GM04503 (cell line): ENCODE results near the gene SIPA1L3.
"Not testable (repeated sequence)": the region's sequence is repeated elsewhere in the genome, so short reads cannot be mapped to it uniquely, and the experiment has no call there.

Source experiments
- DNase-seq: peaks from one replicate; pipeline ENCODE4 v3.0.0-alpha.2; 2012; ENCODE audit warnings: low read depth

Gene SIPA1L3

DNA sequence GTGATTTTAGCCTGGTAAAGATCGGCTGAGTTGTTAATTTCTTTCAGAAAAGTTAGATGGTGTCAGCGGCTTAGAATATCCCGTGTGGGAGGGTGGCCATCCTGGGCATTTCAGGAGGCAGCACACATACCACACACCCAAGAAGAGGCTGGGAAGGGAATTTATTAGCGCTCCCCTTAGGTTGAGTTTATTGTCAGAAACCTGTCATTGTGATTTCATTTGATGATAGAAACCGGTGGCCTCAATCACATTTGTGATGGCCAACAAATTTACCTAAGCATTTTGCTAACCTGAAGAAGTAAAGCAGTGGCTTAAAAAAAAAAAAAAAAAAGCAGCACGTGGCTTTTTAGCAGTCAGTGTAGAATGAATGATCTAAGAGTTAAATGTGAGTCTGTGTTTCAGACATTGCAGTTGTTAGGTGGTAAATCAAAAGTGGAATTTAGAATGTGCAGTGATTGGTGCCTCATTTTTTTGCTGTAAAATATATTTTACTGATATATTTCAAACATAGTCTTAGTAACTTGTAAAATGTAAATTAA is 2.7 kb downstream of the SIPA1L3 start:
- DNase-seq = no peak

DNA sequence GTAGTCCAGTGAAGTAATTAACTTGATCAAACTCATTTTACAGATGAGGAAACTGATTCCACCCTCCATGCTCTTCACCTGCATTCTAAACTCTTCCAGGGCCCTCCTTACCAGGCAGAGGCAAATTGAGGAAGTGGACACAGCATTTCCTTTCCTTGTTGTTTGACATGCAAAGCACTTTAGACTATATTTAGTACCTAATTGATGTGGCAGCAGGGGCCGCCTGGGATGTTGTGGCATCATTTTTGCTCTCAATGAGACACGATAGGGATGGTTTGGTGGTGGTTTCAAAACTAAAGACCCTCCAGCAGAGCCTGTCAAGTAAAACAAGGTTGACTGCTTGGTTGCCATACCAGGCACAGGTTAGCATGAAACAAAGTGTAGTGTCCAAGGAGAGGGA is 7.9 kb downstream of the SIPA1L3 start:
- no peak for DNase-seq

DNA sequence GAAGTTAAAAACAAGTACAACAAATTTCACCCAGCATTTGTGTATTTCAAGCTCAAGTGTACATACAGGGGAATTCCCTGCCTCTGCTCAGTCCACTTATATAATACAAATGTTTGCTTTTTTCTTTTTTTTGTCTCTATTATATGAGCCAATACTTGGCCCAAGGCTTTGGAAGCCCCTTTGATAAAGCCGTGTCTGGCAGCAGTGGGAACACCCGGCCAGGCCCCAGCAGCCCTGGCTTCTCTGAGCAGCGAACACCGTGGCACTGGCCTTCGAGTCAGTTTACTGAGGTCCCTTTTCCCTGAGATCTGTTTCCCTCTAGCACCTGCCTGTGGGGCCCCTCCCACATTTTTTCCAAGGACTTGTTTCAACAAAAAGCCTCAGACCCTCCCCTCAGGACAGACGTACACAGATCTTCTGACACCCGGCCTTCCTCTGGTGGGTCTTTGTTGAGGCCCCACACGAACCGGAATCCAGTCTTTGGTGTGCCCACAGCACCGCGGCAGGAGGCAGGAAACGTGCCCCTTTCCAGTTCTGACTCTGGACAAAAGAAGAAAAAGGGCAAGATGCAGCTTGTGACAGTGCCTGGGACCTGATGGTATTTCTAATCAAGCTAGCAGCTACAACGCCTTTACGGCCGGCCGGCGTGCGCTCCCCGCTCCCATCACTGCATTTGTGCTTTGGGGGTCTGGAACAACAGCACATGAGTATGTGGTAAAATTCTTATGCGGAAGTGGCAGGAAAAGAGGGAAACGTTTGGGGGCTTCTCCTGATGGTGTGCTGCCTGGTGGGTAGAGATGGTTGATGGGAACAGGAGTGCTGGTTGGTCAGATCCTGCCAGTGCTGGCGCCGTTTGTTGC is 13.8 kb downstream of the SIPA1L3 start:
- DNase-seq = no peak

DNA sequence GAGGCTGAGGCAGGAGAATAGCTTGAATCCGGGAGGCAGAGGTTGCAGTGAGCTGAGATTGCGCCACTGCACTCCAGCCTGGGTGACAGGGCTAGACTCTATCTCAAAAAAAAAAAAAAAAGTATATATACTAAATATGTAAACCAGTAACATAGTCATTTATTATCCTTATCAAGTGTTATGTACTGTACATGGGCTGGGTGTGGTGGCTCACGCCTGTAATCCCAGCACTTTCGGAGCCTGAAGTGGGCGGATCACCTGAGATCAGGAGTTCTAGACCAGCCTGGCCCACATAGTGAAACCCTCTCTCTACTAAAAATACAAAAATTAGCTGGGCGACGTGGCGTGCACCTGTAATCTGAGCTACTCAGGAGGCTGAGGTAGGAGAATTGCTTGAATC is 17.6 kb downstream of the SIPA1L3 start:
- DNase-seq = not testable (repeated sequence)

DNA sequence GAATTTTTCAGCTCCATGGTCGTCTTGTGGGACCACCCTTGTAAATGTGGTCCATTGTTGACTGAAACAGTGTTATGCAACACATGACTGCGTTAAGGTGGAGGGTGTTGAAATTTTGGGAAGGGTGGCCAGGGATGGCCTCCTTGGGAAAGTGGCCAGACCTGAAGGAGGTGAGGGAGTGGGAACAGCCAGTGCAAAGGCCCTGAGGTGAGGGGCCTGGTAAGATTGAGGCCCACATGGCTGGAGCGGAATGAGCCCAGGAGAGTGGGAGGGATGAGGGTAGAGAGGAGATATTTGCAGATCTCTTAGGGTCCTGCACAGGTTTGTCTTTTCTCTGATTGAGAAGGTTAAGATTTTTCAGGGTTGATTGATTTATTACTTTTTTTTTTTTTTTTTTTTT is 18.2 kb downstream of the SIPA1L3 start:
- DNase-seq = no peak

DNA sequence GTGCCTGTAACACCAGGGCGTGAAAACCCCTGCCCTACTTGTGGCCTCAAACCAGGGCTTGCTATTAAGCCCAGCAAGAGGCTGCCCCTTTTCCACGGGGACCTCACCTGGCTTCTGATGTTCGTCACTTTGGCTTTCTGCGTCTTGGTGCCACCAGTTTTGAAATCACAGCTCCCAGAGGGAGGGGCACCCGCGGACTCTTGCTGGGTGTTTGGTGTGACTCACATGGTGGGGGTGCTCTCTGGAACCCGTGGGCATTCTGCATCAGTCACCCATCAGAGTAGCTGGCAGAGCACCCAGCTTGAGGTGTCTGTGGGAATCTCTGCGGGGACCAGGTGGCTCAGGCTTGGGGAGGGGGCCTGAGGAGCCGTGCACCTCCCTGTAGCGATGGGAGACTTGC is 19.2 kb downstream of the SIPA1L3 start:
- DNase-seq = no peak

DNA sequence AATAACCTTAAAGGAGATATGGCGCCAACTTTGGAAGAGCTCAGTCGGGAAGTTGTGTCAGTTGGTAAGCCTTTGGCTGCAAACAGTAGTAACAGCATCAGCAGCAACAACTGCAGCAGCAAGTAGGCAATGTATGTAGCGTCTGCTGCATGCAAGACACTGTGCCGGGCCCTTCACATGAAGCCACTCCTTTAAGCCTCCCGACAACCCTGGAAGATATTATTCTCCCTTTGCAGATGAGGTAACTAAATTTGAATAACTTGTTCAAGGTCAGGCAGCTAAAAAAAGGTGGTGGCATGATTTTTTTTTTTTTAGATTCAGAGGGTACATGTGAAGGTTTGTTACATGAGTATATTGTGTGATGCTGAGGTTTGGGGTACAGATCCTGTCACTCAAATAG is 19.7 kb downstream of the SIPA1L3 start:
- no peak for DNase-seq

DNA sequence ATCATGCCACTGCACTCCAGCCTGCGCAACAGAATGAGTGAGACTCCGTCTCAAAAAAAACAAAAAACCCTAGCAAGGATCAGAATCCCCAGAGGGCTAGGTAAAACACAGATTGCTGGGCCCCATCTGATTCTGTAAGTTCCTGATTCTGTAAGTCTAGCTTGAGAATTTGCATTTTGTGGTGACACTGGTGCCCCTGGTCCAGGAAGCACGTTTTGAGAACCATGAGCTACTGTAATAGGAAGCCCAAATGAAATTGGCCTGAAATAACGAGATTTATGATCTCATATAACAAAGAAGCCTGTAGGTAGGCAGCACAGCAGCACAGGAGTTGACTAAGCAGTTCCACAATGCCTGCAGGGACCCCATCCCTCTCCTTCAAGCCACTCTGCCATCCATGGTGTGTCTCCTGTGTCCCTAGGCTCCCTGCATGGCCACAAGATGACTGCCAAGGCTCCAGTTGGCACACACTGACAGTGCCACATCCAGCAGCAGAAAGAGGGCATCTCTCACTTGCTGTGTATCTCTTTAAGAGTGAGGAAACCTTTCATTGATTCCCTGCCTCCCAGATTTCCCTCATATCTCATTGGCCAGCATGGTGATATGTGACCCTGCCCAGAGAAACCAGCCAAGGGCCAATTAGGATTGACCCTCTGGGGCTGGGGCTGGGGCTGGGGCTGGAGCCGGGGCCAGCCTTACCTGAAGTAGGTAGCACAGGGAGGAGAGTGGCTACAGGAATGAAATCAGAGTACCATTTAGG is 21.7 kb downstream of the SIPA1L3 start:
- no peak for DNase-seq

DNA sequence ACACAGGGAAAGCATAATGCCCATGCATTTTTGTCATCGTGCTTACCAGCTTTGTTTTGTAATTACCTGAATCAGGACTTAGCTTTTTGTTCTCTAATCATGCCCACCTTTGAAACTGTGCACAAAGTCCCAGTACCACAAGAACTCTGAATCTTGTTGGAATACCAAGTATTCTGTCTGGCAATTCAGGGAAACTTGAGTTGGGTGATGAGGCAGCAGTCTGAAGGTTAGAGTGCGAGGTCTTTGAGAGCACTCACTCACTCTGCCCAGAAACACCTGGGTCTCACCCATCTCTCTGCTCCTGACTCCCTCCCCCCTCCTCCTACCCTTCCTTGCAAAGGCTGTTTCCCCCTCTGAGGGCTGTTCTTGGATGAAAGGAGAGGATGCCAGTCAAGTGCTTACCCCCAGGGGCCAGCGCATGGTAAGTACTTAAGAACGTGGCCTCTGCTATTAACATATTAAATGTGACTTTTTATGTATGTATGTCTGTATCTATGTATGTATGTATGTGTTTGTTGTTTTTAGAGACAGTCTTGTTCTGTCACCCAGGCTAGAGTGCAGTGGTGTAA is 22.4 kb downstream of the SIPA1L3 start:
- DNase-seq = no peak

DNA sequence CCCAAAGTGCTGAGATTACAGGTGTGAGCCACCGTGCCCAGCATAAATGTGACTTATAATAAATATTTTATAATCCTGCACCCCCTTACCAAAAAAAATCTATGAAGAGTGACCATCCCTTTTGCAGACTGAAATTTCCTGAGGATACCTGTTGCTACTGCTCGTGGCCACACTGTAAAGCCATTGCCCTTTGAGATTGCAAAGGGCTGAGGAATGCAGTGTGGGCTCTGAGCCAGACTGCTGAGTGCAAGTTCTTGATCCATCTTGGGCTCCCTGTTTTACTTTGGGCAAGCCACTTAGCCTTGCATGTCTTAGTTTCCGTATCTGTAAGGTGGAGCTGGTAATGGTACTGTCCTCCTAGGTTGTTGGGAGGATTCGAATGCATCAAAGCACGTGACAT is 23.4 kb downstream of the SIPA1L3 start:
- no peak for DNase-seq

DNA sequence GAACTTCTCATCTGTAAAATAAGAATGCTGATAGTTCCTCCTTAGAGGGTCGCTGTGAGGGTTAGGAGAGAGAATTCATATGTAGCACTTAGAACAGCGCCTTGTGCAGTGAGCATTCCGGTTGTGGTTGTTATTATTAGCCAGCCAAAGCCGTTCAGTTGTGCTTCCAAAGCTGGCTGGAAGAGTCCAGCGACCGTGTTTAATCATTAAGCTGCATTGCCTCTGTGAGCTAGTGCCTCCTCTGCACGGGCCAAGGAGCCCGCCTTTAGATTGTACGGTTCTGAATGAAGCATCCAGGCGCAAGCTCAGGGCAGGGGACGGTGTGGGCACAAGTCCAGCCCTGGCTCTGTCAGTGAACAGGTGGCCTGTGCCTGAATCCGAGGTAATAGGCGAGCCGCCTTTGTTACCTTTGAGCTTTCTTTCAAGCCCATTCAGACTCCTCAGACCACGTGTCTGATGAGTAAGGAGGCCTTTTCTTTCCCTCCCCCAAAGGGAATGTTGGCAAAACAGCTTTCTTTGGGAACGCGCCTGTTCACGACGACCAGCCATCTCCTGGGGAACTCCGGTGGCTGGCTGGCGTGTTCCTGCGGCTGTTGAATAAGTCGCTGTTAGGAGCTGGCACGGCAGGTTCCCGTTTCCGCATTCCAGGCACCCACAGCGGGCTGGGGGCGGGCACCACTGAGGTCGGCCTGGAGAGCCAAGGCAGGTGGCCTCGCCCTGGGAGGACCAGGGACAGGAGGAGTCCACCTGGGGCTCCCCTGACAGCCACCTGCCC is 25.1 kb downstream of the SIPA1L3 start:
- peak; percentile 21 for DNase-seq

DNA sequence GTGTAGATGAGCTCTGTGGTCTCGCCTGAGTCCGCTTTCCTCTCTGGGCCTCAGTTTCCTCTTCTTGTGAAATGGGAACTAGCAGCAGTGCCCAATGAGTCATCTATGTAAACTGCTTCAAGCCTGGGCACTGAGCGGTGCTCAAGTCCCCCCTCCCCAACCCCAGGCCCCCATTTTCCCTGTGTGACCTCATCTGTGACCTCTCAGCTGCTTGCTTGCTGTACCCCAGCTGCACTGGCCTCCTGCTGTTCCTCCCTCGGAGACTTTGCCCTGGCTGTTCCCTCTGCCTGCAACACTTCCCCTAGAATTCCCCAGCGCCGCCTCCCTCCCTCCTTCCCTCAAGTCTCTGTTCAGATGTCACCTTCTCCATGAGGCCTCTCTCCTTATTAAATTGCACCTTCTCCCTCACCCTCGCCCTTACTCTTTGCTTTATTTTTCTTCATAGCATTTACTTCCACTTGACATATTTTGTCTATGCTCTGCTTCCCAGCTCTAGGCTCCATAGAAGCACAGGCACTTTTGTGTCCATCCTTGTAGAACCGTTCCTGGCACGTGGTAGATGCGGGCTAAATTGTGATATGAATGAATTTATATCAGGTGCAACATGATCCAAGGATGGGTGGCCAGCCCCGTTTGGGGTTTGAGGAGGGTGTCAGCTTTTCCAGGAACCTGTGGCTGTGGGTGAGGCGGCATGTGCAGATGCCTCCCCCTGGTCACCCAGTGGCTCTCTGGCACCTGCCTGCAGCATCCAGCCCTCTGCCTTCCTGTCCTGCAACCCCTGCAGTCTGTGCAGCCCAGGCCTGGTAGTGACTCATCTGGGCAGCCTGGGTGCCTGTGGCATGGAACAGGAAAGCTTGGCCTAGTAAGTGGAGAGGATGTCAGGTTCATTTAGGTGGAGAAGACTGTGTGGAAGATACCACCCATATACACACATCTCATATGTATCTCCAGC is 26.3 kb downstream of the SIPA1L3 start:
- DNase-seq = peak; percentile 3

DNA sequence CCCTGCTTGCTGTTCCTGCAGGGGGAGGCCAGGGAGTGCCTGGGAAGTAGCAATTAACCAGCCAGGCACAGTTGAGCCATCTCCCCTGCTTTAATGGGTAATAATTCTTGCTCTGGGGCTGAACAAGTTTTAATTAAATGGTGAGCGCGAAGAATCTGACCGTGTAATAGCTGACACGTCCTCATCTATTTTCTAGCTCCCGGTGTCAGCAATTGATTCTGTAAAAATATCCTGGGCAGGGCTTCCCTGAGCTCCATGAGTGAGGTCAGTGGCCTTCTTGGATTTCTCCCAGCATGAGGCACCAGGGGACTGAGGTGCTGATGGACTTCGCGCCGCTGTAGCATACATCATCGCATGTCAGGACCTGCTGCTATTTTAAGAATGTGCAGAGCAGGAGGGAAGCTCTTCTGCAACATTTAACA is 26.9 kb downstream of the SIPA1L3 start:
- peak; percentile 4 for DNase-seq

DNA sequence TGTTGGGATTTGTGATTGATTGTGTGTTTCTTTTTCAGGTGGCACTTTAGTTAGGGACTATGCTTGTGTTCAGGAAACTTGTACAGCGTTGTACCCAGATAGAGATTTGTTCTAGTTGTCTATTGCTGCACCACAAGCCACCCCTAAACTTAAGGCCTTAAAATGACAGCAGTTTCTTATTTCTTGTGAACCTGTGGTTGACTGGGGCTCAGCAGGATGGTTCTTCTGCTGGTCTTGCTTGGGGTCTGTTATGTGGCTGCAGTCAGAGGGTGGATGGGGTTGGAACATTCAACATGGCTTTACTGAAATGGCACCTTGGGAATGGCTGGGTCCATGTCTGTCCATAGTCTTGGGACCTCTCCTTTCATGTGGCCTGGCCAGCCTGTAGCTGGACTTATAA is 28.3 kb downstream of the SIPA1L3 start:
- no peak for DNase-seq

DNA sequence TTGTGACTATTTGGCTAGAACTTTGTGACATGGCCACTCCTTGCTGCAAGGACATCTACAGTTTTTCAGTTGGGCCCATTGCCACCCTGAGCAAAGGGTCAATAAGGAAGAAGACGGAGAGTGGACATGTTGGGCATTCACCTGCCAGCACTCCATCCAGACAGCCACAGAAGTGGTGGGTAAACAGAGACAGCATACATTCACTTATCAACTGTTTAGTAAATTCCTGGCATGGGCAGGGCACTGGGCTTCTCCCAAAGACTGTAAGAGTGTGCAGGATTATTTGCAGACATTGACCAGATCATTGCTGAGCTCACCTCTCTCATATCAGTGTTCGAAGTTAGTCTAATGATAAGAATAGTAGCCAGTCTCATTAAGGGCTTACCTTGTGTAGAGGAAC is 29.2 kb downstream of the SIPA1L3 start:
- no peak for DNase-seq

DNA sequence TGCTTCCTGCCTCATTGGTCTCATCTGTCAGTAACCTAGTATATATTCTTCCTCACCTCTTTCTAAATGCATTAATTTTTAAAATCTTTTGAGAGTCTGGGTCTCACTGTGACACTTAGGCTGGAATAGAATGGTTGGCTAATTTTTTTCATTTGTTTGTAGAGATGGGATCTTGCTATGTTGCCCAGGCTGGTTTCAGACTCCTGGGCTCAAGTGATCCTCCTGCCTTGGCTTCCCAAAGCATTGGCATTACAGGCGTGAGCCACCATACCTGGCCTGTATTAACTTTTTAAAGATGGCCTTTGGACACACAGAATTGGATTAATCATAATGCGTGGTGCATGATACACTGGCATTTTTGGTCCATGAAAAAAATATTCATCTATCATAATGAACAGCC is 29.9 kb downstream of the SIPA1L3 start:
- DNase-seq = no peak

DNA sequence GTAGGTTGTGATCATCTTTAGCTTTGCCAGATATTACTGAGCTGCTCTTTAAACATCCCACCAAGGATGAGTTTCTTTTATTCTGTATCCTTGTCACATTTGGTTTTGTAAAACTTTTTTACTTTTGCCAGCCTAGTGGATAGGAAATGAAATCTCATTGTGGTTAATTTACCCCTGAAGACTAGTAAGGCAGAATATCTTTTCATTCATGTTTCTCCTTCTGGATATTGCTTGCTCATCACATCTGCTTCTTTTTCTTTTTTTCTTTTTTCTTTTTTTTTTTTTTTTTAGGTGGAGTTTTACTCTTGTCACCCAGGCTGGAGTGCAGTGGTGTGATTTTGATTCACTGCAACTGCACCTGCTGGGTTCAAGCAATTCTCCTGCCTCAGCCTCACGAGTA is 31.3 kb downstream of the SIPA1L3 start:
- DNase-seq = no peak

DNA sequence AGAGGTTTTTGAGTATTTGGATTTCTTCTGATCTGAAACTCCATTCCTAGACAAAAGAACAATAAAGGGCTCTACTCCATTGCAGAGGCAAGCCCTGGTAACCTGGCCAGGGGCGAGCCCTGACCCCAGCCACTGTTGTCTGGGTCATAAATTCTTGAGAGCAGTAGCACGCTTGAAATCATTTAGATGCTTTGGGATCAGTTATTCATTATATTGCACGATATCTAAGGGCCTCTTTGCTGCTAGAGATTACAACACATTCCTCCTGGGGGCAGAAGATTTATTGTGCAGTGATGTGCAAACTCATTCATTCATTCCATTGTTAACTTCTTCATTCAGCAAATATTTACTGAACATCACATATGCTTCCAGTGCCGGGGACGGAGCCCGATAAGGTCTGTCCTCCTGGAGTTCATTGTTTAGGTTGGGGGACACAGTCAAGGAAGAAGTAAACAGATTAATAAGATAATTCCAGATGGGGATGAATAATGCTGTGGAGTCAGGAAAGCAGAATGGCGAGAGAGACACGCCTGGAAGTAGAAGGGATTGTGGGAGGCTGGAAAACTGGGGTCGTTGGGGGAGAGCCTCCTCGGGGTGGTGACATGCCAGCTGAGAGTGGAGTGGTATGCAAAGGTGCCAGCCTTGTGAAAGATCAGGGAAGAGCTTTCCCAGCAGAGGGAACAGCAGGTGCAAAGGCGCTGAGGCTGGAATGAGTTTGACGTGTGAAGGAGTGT is 34.9 kb downstream of the SIPA1L3 start:
- DNase-seq = no peak

DNA sequence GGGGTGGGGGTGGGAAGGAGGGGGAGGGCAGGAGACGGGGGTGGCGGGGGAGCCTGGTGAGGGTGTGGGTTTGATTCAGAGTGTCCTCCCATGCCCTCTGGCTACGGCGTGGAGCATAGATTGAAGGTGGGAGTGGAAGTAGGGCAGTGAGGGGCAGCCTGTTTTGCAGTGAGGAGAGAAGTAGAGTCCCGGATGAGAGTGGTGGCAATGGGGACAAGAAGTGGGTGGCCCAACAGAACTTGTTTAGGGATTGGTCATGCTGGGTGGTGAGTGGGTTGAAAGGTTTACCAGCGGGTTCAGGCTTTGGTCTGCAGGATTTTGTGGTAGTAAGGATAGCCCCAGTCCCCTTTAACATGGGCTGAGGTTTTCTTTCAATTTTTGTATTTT is 35.5 kb downstream of the SIPA1L3 start:
- no peak for DNase-seq

DNA sequence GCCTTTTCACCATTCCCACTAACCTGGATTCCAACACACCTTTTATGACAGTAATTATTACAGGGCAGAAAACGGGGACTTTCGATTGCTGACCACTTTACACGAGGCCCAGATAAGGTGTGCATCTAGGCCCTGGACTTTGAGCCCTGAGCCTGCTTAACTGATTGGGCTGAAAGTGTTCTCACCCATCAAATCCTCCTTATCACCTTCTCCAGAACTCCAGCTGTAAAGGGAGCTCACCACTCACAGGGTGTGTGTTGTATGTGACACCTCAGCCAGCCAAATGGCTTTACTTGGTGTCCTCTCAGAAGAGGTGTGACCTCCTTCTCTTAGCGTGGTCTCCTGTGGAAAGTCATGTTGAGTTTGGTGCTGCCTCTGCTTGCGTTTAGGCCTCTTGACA is 36.5 kb downstream of the SIPA1L3 start:
- DNase-seq = no peak
